Colonic mucosa (tissue), 4 donors: Measurements from ENCODE around the gene PIK3AP1. TPM values are rescaled to one million over a fixed set of nuclear protein-coding genes. Genes with fewer than 3 reads are reported as not detected.
"Not testable (repeated sequence)": the region's sequence is repeated elsewhere in the genome, so short reads cannot be mapped to it uniquely, and the experiment has no call there.

ENCODE experiments used
- DNase-seq: peaks from one replicate; pipeline ENCODE4 v3.0.0-alpha.2; 2020
- H3K27ac ChIP-seq: fragments of 200-600 bp; one replicate; pipeline ENCODE4 v1.8.0; 2021
- H3K27me3 ChIP-seq: fragments of 200-600 bp; one replicate; pipeline ENCODE4 v1.8.0; 2021
- H3K36me3 ChIP-seq: fragments of 200-600 bp; one replicate; pipeline ENCODE4 v1.8.0; 2021
- H3K4me1 ChIP-seq: fragments of 200-600 bp; one replicate; pipeline ENCODE4 v1.8.0; 2021; ENCODE audit warnings: mild to moderate bottlenecking
- H3K4me3 ChIP-seq: fragments of 200-600 bp; one replicate; pipeline ENCODE4 v1.8.0; 2021
- H3K9ac ChIP-seq, 2 donors: one replicate each; pipeline ENCODE4 v1.7.0; 2013; ENCODE audit warnings: control low read depth in 2 of 2, low read depth in 2 of 2, low read length in 2 of 2
- H3K9me3 ChIP-seq: fragments of 200-600 bp; one replicate; pipeline ENCODE4 v1.8.0; 2021
- intact Hi-C: fragments of 100-400 bp; cut with DNase I; formaldehyde crosslinking; loops from one replicate; pipeline ENCODE4 v1.14.1; 2022
- total RNA-seq, 2 donors: library from RNA; stranded (reverse); fragmentation: NEBNext Ultra II Directional in 1 of 2; extraction: Animal tissue kit (Norgen Biotek cat#: 25700) in 1 of 2; gene quantifications; one replicate each; pipeline ENCODE4 v1.2.1, GENCODE V29; 2021
- TF ChIP-seq, protein P1 (sequence below): fragments of 200-600 bp; IDR thresholded peaks from one replicate; pipeline ENCODE4 v1.8.0; 2022; ENCODE audit warnings: antibody characterized with exemption, mild to moderate bottlenecking
- donor health status: healthy.
- donor health status: DM: no; HTN: no; CAD: no.
- donor health status: DM: no; HTN: no; CAD: no.

The PIK3AP1 gene
- total RNA-seq, 2 donors from 2014 or later = 10.9 to 12.4 TPM

GRCh38 chr10:96555330-96555729, 165.0 kb downstream of the PIK3AP1 start:
- DNase-seq = no peak
- H3K27me3 ChIP-seq = no peaks in the 10 kb centered on the region
- no peaks in the 10 kb centered on the region for H3K4me1 ChIP-seq
- H3K27ac ChIP-seq = no peak overlapping the region
- intact Hi-C loops = no loop called here
- TF ChIP-seq, protein P1, sequence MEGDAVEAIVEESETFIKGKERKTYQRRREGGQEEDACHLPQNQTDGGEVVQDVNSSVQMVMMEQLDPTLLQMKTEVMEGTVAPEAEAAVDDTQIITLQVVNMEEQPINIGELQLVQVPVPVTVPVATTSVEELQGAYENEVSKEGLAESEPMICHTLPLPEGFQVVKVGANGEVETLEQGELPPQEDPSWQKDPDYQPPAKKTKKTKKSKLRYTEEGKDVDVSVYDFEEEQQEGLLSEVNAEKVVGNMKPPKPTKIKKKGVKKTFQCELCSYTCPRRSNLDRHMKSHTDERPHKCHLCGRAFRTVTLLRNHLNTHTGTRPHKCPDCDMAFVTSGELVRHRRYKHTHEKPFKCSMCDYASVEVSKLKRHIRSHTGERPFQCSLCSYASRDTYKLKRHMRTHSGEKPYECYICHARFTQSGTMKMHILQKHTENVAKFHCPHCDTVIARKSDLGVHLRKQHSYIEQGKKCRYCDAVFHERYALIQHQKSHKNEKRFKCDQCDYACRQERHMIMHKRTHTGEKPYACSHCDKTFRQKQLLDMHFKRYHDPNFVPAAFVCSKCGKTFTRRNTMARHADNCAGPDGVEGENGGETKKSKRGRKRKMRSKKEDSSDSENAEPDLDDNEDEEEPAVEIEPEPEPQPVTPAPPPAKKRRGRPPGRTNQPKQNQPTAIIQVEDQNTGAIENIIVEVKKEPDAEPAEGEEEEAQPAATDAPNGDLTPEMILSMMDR = no peak
- peaks cover 6% of the 10 kb centered on the region for H3K36me3 ChIP-seq
- no peak overlapping the region for H3K4me3 ChIP-seq
- no peaks in the 10 kb centered on the region for H3K9me3 ChIP-seq
- no peak overlapping the region for H3K9ac ChIP-seq

DNA sequence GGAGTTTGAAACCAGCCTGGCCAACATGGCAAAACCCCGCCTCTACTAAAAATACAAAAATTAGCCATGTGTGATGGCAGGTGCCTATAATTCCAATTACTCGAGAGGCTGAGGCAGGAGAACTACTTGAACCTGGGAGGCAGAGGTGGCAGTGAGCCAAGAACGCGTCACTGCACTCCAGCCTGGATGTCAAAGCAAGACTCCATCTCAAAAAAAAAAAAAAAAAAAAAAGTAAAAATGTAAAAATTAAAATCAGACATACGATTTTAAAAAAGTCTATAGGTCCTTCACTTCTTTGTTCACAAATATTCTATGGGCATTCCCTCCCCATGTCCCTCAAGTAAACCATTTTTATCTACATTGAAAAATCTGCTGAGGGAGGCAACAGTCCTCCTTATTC, 171.7 kb downstream of the PIK3AP1 start:
- intact Hi-C loops = no loop called here
- no peak for DNase-seq
- Histone ChIP-seq H3K9me3 (no peaks in the 10 kb centered on the region), H3K4me3 (no peak overlapping the region), H3K27ac (no peak overlapping the region), H3K9ac (no peak overlapping the region), H3K4me1 (no peaks in the 10 kb centered on the region), H3K27me3 (no peaks in the 10 kb centered on the region), H3K36me3 (peaks cover 12% of the 10 kb centered on the region)
- TF ChIP-seq, protein P1 = no peak

GRCh38 chr10:96545558-96545957, 174.8 kb downstream of the PIK3AP1 start:
- H3K9ac ChIP-seq, DNase-seq, H3K4me3 ChIP-seq, H3K27ac ChIP-seq, intact Hi-C loops, H3K4me1 ChIP-seq, H3K27me3 ChIP-seq, H3K9me3 ChIP-seq: not testable (repeated sequence)
- H3K36me3 ChIP-seq = peaks cover 12% of the 10 kb centered on the region

Other genes starting within 250 kb of the PIK3AP1 start
- under 1 TPM; 0.30 to 0.45 TPM for gene TLL2, start 206.6 kb downstream of the PIK3AP1 start, total RNA-seq
- 100 to 1,000 TPM; 285 to 392 TPM for gene TM9SF3, start 133.5 kb downstream of the PIK3AP1 start, total RNA-seq
- 10 to 100 TPM; 58.6 to 73.1 TPM for gene LCOR, start 111.8 kb upstream of the PIK3AP1 start, total RNA-seq